Naive thymus-derived CD8-positive, alpha-beta T cell (primary cell): ENCODE measurements around the gene INTS2. TPM values are rescaled to one million over a fixed set of nuclear protein-coding genes. Genes with fewer than 3 reads are reported as not detected.

Experiments used
- ATAC-seq, 2 donors: fragments of 150-1000 bp; cut with Tn5 transposase in 1 of 2; sonication (Bioruptor Pico), chemical (Tn5 transposase) in 1 of 2; 1 replicate in 1 of 2; 2 replicates in 1 of 2; pipeline ENCODE4 v1.10.0; 2021; ENCODE audit warnings: mild to moderate bottlenecking in 2 of 2, moderate library complexity in 2 of 2
- POLR2A ChIA-PET: fragments of 350-600 bp; sonication (Branson Sonifier 250); formaldehyde crosslinking; loops from one replicate; lab custom pipeline; 2021; ENCODE audit warnings: antibody characterized with exemption; lab: Charles Lee
- DNase-seq, 10 donors: peaks; one replicate each; pipeline versions ENCODE4 v3.0.0 to v3.0.0-alpha.2; 2020 to 2022
- H3K27ac Mint-ChIP-seq, 10 donors: one replicate each; pipeline ENCODE4 v1.8.0; 2020 to 2022; ENCODE audit warnings: mild to moderate bottlenecking in 10 of 10, mixed read lengths in 10 of 10, moderate library complexity in 4 of 10, inconsistent platforms in 1 of 10
- H3K27me3 Mint-ChIP-seq, 5 donors: one replicate each; pipeline ENCODE4 v1.8.0; 2021 to 2022; ENCODE audit warnings: mixed read lengths in 5 of 5
- H3K36me3 Mint-ChIP-seq, 3 donors: one replicate each; pipeline ENCODE4 v1.8.0; 2020 to 2022; ENCODE audit warnings: mixed read lengths in 3 of 3, mild to moderate bottlenecking in 2 of 3, inconsistent platforms in 1 of 3
- H3K4me1 Mint-ChIP-seq, 4 donors: one replicate each; pipeline ENCODE4 v1.8.0; 2021 to 2022; ENCODE audit warnings: mixed read lengths in 4 of 4
- H3K4me3 Mint-ChIP-seq, 10 donors: one replicate each; pipeline ENCODE4 v1.8.0; 2020 to 2022; ENCODE audit warnings: mild to moderate bottlenecking in 10 of 10, mixed read lengths in 10 of 10, moderate library complexity in 6 of 10, inconsistent platforms in 1 of 10
- H3K9me3 Mint-ChIP-seq, 9 donors: one replicate each; pipeline ENCODE4 v1.8.0; 2020 to 2022; ENCODE audit warnings: mixed read lengths in 9 of 9, mild to moderate bottlenecking in 3 of 9, inconsistent platforms in 1 of 9, moderate library complexity in 1 of 9
- polyA plus RNA-seq, 3 donors: library from polyadenylated mRNA; unstranded; fragments of 300-500 nt; fragmentation: Illumina TruSeq; gene quantifications; one replicate each; pipeline ENCODE4 v1.2.3, GENCODE V29; 2021
- total RNA-seq, 8 experiments: library from RNA in 2 of 8; stranded (reverse) in 2 of 8; gene quantifications; one replicate each; pipeline ENCODE4 v1.2.3 and lab custom pipeline; 2021 to 2026

Gene INTS2, protein sequence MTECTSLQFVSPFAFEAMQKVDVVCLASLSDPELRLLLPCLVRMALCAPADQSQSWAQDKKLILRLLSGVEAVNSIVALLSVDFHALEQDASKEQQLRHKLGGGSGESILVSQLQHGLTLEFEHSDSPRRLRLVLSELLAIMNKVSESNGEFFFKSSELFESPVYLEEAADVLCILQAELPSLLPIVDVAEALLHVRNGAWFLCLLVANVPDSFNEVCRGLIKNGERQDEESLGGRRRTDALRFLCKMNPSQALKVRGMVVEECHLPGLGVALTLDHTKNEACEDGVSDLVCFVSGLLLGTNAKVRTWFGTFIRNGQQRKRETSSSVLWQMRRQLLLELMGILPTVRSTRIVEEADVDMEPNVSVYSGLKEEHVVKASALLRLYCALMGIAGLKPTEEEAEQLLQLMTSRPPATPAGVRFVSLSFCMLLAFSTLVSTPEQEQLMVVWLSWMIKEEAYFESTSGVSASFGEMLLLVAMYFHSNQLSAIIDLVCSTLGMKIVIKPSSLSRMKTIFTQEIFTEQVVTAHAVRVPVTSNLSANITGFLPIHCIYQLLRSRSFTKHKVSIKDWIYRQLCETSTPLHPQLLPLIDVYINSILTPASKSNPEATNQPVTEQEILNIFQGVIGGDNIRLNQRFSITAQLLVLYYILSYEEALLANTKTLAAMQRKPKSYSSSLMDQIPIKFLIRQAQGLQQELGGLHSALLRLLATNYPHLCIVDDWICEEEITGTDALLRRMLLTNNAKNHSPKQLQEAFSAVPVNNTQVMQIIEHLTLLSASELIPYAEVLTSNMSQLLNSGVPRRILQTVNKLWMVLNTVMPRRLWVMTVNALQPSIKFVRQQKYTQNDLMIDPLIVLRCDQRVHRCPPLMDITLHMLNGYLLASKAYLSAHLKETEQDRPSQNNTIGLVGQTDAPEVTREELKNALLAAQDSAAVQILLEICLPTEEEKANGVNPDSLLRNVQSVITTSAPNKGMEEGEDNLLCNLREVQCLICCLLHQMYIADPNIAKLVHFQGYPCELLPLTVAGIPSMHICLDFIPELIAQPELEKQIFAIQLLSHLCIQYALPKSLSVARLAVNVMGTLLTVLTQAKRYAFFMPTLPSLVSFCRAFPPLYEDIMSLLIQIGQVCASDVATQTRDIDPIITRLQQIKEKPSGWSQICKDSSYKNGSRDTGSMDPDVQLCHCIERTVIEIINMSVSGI
- total RNA-seq (10 to 100 TPM; 18.1 to 19.4 TPM), polyA plus RNA-seq (1 to 10 TPM; 3.3 to 4.0 (median 3.3) TPM), total RNA-seq (lab: John Stamatoyannopoulos, UW) (37.7 to 62.8 (median 52.2) reads per million in 6 experiments)

DNA sequence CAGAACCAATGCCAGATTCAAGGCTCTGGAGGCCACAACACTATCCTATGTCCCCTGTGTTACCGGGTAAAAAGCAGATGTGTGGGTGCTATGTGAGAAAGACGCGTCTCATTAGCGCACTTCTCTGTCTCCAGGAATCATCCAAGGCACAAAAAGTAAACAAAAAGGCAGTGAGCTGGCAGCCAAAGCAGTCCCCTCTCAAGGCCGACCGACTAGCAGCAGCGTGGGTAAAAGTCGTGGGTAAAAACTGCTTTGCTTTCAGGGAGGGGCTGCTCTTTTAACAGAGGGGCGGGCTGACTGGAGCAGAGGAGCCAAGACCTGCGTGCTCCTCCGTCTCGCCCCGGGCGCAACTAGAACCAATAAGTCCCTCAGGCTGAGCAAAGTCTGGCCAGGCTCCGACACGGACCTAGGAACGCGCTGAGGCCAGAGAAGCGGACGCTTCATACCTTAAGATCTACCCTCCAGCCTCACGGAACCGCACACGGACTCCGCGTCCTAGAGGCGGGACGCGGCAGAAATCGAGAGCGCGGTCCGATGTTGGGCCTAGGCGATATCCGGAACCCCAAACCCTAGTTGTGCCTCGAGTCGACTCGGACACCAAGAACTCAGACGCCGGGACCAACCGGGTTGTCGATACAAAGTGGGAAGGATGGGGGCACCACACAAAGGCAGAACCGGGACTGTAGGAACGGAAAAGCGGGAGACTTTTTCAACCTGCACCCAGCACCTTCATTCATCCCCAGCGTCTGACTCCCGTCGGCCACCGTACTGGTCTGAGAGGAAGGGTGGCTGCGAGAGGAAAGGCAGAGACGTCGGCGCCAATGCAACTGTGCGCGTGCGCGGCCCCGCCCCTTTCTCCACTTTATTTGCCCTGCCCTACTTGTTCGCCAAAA is at the start of gene INTS2:
Gene INTS2 (minus strand): TSS at position 775 of the 893 bp plus-strand sequence. CDS start 1,338 bp downstream, outside the sequence.
- Mint-ChIP-seq H3K4me3 (peak within 1 kb of the TSS; percentile 89 to 98 (median 95)), H3K27me3 (peaks cover 0 to 3% (median 0%) of the 10 kb centered on the region in 5 donors), H3K27ac (peak within 1 kb of the TSS; percentile 91 to 99 (median 98)), H3K4me1 (peaks cover 8 to 26% (median 24%) of the 10 kb centered on the region in 4 donors), H3K9me3 (no peaks in the 10 kb centered on the region), H3K36me3 (peaks cover 0 to 22% (median 9%) of the 10 kb centered on the region in 3 donors)
- POLR2A ChIA-PET = interaction anchor here (0.6 to 1.0 kb wide), 3 partner anchors 138 to 1477 kb away, joined by 3 to 6 read pairs (median 3); no protein-coding TSS in a partner anchor
- DNase-seq (peak; percentile 91 to 98 (median 94)), ATAC-seq (peak; percentile 86 to 87)

DNA sequence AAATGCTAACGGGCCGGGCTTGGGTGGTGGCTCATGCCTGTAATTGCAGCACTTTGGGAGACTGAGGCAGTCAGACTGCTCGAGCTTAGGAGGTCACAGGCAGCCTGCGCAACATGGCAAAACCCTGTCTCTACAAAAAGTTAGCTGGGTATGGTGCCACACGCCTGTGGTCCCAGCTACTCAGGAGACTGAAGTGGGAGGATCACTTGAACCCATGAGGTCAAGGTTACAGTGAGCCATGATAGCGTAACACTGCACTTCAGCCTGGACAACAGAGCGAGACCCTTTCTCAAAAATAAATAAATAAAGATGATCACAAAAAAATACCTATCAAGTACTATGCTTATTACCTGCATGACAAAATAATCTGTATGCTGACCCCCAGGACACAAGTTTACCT is 46.3 kb upstream of the INTS2 start:
- ATAC-seq (no peak), DNase-seq (no peak)
- POLR2A ChIA-PET = interaction anchor here (0.6 kb wide), 1 partner anchor 15 kb away, joined by 6 read pairs; no protein-coding TSS in a partner anchor
- Mint-ChIP-seq H3K27me3 (no peaks in the 10 kb centered on the region), H3K27ac (peak overlapping the region in 4 of 10 donors; percentile 2 to 79 (median 30)), H3K4me3 (no peak overlapping the region), H3K36me3 (peaks cover 0 to 84% (median 22%) of the 10 kb centered on the region in 3 donors), H3K9me3 (no peaks in the 10 kb centered on the region), H3K4me1 (peaks cover 5 to 21% (median 15%) of the 10 kb centered on the region in 4 donors)

DNA sequence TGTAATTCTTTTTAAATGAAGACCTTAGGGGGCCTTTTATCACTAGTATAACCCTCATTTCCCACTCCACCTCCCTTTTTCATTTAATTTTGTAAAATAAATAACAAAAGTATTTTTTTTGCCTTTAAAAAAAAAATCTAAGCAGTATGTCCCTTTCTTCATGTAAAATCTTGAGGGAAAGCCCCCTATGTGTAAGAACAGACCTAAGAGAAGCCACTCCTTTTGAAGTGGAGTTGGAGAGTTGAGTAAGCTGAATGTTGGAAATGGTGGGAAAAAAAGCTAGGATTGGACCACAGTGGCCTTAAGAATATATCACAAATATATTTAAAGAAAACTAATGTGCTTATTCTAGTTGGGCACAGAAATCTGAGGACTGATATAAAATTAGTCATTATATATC is 44.5 kb upstream of the INTS2 start:
- H3K27ac Mint-ChIP-seq = no peak overlapping the region
- peaks cover 5 to 18% (median 14%) of the 10 kb centered on the region in 4 donors for H3K4me1 Mint-ChIP-seq
- no peak for ATAC-seq
- no peaks in the 10 kb centered on the region for H3K27me3 Mint-ChIP-seq
- H3K36me3 Mint-ChIP-seq = peaks cover 0 to 80% (median 18%) of the 10 kb centered on the region in 3 donors
- DNase-seq = no peak
- no peaks in the 10 kb centered on the region for H3K9me3 Mint-ChIP-seq
- no peak overlapping the region for H3K4me3 Mint-ChIP-seq
- POLR2A ChIA-PET = no interaction called here

DNA sequence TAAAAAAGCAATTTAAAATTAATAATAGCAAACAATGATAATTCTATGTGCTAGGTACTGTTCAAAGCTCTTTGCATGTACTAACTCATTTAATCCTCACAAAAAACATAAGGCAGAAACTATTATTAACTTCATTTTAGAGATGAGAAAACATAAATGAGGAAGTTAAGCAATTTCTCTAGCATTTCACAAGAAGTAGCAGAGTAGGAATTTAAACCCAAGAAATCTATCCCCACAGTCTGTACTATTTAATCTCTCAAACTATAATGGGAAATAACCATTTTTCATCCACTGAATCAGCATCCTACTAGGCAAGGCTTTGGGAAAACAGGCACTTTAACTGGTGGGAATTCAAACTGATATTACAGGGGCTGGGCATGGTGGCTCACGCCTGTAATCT is 42.2 kb upstream of the INTS2 start:
- Mint-ChIP-seq H3K9me3 (no peaks in the 10 kb centered on the region), H3K4me3 (no peak overlapping the region), H3K27ac (peak overlapping the region in 1 of 10 donors; percentile 32), H3K36me3 (peaks cover 0 to 81% (median 14%) of the 10 kb centered on the region in 3 donors), H3K27me3 (no peaks in the 10 kb centered on the region), H3K4me1 (peaks cover 7 to 11% (median 8%) of the 10 kb centered on the region in 4 donors)
- POLR2A ChIA-PET = no interaction called here
- DNase-seq (no peak), ATAC-seq (no peak)

DNA sequence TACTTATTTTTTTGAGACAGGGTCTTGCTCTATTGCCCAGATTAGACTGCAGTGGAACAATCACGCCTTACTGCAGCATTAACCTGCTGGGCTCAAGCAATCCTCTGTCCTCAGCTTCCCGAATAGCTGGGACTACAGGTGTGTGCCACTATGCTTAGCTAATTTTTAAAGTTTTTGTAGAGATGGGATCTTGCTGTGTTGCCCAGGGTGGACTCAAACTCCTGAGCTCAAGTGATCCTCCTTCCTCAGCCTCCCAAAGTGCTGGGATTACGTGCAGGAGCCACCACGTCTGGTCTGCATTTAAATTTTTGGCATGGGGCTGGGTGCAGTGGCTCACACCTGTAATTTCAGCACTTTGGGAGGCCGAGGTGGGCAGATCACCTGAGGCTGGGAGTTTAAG is 41.0 kb upstream of the INTS2 start:
- H3K27me3 Mint-ChIP-seq = no peaks in the 10 kb centered on the region
- H3K27ac Mint-ChIP-seq = peak overlapping the region in 1 of 10 donors; percentile 29
- H3K36me3 Mint-ChIP-seq = peaks cover 0 to 81% (median 14%) of the 10 kb centered on the region in 3 donors
- peaks cover 0 to 8% (median 2%) of the 10 kb centered on the region in 4 donors for H3K4me1 Mint-ChIP-seq
- ATAC-seq = no peak
- H3K9me3 Mint-ChIP-seq = no peaks in the 10 kb centered on the region
- no peak overlapping the region for H3K4me3 Mint-ChIP-seq
- POLR2A ChIA-PET = interaction anchor here (0.8 kb wide), 1 partner anchor 12 kb away, joined by 3 read pairs; no protein-coding TSS in a partner anchor
- DNase-seq = no peak

DNA sequence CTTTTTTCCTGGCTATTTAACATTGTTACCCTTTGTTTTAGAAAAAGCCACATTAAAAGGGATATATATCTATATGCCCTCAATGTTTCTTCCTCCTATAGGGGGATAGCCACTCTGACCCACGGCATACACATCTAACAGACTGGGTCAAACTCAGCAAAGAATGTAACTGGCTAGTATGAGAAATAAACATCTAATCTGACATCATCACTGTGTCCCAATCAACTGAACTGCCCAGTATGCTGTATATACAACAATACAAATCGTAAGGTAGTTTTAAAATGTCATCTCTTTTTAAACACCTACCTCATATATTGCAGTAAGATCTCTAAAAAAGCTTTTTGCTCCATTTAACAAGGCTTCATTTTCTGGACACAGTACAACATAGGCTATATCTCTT is 39.9 kb upstream of the INTS2 start:
- Mint-ChIP-seq H3K4me1 (peaks cover 0 to 8% (median 3%) of the 10 kb centered on the region in 4 donors), H3K4me3 (no peak overlapping the region), H3K36me3 (peaks cover 0 to 82% (median 15%) of the 10 kb centered on the region in 3 donors), H3K27me3 (no peaks in the 10 kb centered on the region), H3K9me3 (no peaks in the 10 kb centered on the region), H3K27ac (peak overlapping the region in 1 of 10 donors; percentile 11)
- DNase-seq = no peak
- no peak for ATAC-seq
- POLR2A ChIA-PET = interaction anchor here (0.8 kb wide), 1 partner anchor 13 kb away, joined by 3 read pairs; no protein-coding TSS in a partner anchor

DNA sequence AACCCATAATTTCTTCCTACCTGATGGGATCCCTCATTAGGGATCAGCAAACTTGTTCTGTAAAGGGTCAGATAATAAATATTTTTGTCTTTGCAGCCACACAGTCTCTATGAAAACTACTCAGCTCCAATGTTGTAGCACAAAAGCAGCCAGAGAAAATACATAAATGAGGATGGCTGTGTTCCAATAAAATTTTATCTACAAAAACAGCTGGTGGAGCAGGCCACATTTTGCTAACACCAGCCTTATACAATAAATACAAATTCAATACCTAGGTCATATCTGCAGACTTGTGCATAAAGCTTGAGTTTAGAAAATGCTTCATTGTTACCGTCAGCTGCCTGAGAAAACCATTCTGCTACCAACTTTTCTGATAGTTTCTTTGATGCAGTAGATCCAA is 38.4 kb upstream of the INTS2 start:
- H3K36me3 Mint-ChIP-seq = peaks cover 0 to 84% (median 14%) of the 10 kb centered on the region in 3 donors
- no peak overlapping the region for H3K4me3 Mint-ChIP-seq
- H3K9me3 Mint-ChIP-seq = no peaks in the 10 kb centered on the region
- no peak for DNase-seq
- peak overlapping the region in 2 of 10 donors; percentile 22 to 50 for H3K27ac Mint-ChIP-seq
- H3K4me1 Mint-ChIP-seq = peaks cover 0 to 8% (median 4%) of the 10 kb centered on the region in 4 donors
- no peak for ATAC-seq
- POLR2A ChIA-PET = no interaction called here
- no peaks in the 10 kb centered on the region for H3K27me3 Mint-ChIP-seq

DNA sequence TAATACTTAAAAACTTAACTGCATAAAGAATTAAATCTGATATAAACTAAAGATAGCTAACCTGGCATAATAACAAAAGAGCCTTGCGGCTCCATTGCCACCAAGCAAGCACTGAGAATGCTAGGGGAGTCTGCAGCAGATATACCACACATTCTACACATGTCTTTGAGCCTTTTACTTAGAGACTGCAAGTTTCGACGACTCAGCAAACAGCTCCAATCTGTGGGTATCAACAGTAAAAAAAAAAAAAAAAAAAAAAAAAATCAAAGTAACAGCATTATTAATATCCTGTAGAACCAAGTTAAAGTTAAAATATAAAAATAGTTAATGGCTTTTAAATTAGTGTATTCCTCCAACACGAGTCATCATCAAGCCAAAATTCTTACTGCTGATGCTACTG is 27.8 kb upstream of the INTS2 start:
- no peak overlapping the region for H3K4me3 Mint-ChIP-seq
- POLR2A ChIA-PET = no interaction called here
- H3K27ac Mint-ChIP-seq = no peak overlapping the region
- no peak for ATAC-seq
- peaks cover 0 to 83% (median 10%) of the 10 kb centered on the region in 3 donors for H3K36me3 Mint-ChIP-seq
- H3K4me1 Mint-ChIP-seq = no peaks in the 10 kb centered on the region
- no peaks in the 10 kb centered on the region for H3K27me3 Mint-ChIP-seq
- no peak for DNase-seq
- H3K9me3 Mint-ChIP-seq = no peaks in the 10 kb centered on the region

DNA sequence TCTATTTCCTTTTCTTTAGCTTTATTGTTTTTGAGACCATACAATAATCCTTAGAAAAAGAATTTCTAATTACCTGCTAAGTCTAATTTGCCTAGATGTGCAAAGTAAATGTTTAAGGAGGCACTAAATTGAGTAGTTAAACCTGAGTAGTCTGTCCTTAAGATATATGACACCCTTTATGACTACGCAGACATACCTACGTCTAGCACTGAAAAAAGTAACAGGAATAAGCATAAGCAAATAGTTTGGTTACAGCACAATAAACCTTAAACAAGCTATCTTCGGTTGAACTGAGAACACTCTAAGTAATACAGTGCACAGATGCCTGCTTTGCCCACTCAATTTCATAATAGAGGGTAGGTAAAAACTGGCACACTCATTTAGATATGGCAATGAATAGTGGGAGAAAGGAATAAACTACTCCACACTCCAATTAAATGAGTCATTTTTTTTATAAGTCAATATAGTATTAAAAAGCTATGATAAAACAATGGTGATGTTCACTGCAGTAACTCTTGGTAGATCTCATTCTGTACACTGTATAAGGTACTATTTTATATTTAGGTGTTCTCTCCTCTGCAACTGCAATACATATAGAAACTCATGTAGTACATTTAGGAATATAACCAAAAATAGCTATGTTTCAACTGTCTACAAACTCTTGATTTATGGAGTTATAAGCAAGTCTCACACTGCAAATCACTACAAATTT is 19.7 kb upstream of the INTS2 start:
- H3K9me3 Mint-ChIP-seq = no peaks in the 10 kb centered on the region
- POLR2A ChIA-PET = interaction anchor here (0.6 kb wide), 1 partner anchor 60 kb away, joined by 5 read pairs; no protein-coding TSS in a partner anchor
- H3K27ac Mint-ChIP-seq = peak overlapping the region in 1 of 10 donors; percentile 8
- H3K4me1 Mint-ChIP-seq = no peaks in the 10 kb centered on the region
- H3K36me3 Mint-ChIP-seq = peaks cover 0 to 80% (median 10%) of the 10 kb centered on the region in 3 donors
- H3K27me3 Mint-ChIP-seq = no peaks in the 10 kb centered on the region
- DNase-seq (no peak), ATAC-seq (no peak)
- no peak overlapping the region for H3K4me3 Mint-ChIP-seq

DNA sequence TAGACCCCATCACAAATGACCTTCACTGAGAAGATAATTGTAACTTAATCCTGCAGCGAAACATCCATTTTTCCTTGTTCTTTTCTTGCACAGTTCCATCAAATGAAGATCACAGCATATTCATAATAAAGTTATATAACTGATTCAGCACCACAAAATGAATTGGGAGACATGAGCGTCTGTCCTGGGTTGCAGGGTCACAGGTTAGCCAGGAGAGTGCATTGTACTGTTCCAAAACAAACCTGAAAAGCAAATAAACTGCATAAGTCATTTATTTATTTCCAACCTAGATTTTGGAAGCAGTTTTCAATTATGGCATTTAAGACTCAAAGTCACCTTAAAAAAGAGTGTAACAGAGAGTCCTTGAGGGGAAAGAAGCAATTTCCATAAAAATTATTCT is 18.6 kb upstream of the INTS2 start:
- Mint-ChIP-seq H3K9me3 (no peaks in the 10 kb centered on the region), H3K4me1 (no peaks in the 10 kb centered on the region), H3K27me3 (no peaks in the 10 kb centered on the region), H3K36me3 (peaks cover 0 to 69% (median 8%) of the 10 kb centered on the region in 3 donors), H3K27ac (peak overlapping the region in 3 of 10 donors; percentile 23 to 81 (median 43)), H3K4me3 (no peak overlapping the region)
- POLR2A ChIA-PET = no interaction called here
- ATAC-seq (no peak), DNase-seq (no peak)
